Myometrial cell (primary cell): ENCODE measurements around the gene ETDC. TPM values are rescaled to one million over a fixed set of nuclear protein-coding genes. Genes with fewer than 3 reads are reported as not detected.

Source experiments
- total RNA-seq: library from RNA; depleted of rRNA; stranded (reverse); fragments of >200 nt; gene quantifications from 2 replicates; pipeline ENCODE4 v1.2.3, GENCODE V29; 2015

Gene ETDC
- not detected in 2 replicates for total RNA-seq

DNA sequence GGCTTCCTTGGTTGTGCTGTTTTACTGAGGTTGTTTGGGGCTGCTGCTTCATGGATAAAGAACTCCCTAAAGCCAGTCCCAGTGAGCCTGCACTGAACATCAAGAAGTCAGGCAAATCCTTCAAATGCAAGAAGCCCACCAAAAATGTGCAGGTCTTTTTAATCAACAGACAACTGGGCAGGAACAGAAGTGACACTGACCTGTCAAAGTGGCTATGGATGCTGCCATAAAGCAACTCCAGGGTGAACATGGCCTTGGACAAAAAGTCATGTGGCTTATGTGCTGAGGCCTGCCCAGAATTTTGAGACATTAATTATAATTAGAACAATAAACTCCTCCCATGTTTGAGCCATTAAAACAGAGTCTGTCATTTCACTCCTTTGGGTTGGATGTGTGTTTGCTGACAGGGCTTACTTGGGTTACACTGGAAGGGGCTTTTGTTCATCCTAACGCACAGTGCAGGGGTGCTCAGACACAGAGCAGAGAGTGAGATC, at the start of gene ETDC:
Gene ETDC, plus strand, starts transcription at position 51 of the 494 bp plus-strand sequence. Its CDS starts 0 bp downstream, at position 51.

Other genes with a start within 250 kb of the ETDC start
- 1.2 and 1.4 TPM in 2 replicates for gene SMIM10L2B, start 210.8 kb upstream of the ETDC start, total RNA-seq
- gene ETDB, start 189.0 kb upstream of the ETDC start, total RNA-seq, result not detected in 2 replicates
- not detected in 2 replicates for gene CT55, start 138.1 kb upstream of the ETDC start, total RNA-seq
- not detected in 2 replicates for gene ETDA, start 57.4 kb upstream of the ETDC start, total RNA-seq
- gene ZNF75D, start 34.6 kb downstream of the ETDC start, total RNA-seq, result 4.0 and 4.3 TPM in 2 replicates
- gene ZNF449, start 35.3 kb downstream of the ETDC start, total RNA-seq, result 2.3 and 4.8 TPM in 2 replicates
- under 0.01 TPM in 1 of 2 replicates, not detected in the other for gene SMIM10L2A, start 112.5 kb downstream of the ETDC start, total RNA-seq
- gene INTS6L, start 211.2 kb downstream of the ETDC start, total RNA-seq, result 1.4 and 1.6 TPM in 2 replicates